22Rv1 (cell line): ENCODE results near the gene LRRC1.

Experiments
- H3K27ac ChIP-seq: fragments of 450-650 bp; 2 replicates; pipeline ENCODE4 v1.5.1; 2017
- ZFX ChIP-seq: fragments of 450-650 bp; IDR thresholded peaks from 2 replicates; pipeline ENCODE4 v1.6.1; 2017; ENCODE audit warnings: antibody characterized with exemption, borderline replicate concordance
- TF ChIP-seq, protein P1 (sequence below): fragments of 450-650 bp; IDR thresholded peaks from 2 replicates; pipeline ENCODE4 v1.5.1; 2017; ENCODE audit warnings: mild to moderate bottlenecking

The LRRC1 gene

GRCh38 chr6:53959717-53960116, 164.9 kb downstream of the LRRC1 start:
- H3K27ac ChIP-seq, result no peak overlapping the region
- no peak for TF ChIP-seq ZFX
- TF ChIP-seq, protein P1, sequence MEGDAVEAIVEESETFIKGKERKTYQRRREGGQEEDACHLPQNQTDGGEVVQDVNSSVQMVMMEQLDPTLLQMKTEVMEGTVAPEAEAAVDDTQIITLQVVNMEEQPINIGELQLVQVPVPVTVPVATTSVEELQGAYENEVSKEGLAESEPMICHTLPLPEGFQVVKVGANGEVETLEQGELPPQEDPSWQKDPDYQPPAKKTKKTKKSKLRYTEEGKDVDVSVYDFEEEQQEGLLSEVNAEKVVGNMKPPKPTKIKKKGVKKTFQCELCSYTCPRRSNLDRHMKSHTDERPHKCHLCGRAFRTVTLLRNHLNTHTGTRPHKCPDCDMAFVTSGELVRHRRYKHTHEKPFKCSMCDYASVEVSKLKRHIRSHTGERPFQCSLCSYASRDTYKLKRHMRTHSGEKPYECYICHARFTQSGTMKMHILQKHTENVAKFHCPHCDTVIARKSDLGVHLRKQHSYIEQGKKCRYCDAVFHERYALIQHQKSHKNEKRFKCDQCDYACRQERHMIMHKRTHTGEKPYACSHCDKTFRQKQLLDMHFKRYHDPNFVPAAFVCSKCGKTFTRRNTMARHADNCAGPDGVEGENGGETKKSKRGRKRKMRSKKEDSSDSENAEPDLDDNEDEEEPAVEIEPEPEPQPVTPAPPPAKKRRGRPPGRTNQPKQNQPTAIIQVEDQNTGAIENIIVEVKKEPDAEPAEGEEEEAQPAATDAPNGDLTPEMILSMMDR, result no peak

DNA sequence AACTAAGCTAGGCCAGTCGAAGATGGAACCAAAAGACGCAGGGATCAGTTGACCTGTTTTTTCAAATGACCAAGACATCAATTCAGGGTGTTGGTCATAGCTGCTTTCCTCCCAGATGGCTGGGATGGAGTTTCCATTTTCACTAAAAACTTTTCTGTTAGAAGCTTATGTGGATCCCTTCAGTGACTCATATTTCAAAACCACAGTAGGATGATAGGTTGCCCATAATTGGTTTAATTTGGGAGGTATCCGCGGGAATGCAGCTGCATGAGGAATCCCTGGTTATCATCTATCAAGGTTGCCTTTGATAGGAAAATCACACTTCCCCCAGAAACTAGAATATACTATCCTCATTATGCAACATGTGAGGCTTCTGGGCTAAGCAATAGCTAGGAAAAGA, 165.5 kb downstream of the LRRC1 start:
- TF ChIP-seq, protein P1, result no peak
- TF ChIP-seq ZFX, result no peak

DNA sequence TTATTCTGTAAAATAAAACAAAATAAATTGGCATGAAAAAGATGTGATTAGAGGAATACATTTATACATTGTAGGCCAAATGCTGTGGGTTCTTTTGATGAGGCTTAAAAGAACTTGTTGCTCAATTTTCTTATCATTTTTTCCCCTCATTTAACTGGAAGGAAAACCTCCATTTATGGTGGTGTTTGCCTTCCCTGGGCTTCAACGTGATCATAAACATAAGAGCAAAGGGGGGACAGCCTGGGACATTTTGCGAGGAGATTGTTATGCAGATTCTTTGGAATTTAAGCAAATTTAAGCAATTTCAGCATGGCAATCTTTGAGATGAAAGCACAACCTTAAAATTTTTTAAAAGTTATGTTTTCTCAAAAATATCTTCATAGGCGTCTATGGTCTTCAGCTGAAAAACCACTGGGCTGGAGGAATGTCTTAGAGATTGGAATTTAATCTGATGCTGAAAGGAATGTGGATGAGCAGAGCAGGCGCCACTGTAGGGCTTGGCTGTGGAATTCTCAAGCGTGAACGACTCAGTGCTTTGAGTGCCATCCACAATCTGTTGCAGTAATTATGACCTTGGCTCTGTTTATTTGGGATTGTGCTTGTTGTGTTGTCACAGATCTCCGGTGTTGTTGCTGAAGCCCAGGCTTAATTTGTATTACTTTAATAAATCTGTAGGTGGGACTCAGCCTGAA, 167.0 kb downstream of the LRRC1 start:
- H3K27ac ChIP-seq, result no peak overlapping the region
- no peak for TF ChIP-seq ZFX
- TF ChIP-seq, protein P1, result no peak

More for the DNA sequence above, 165.5 kb downstream of the LRRC1 start:
- H3K27ac ChIP-seq, result no peak overlapping the region

GRCh38 chr6:53962646-53963045, 167.8 kb downstream of the LRRC1 start:
- TF ChIP-seq, protein P1, result no peak
- TF ChIP-seq ZFX, result no peak
- no peak overlapping the region for H3K27ac ChIP-seq

- TF ChIP-seq, protein P1, result no peak
- TF ChIP-seq ZFX, result no peak
- H3K27ac ChIP-seq, result no peak overlapping the region
These were observed 172.6 kb downstream of the LRRC1 start for GRCh38 chr6:53967415-53967814.
